ENCODE data around the gene PCDH9.

PCDH9 gene

GRCh38 chr13:66459143-66459542 is 771.0 kb downstream of the PCDH9 start:
- DNase-seq (ENCODE audit: low read depth), result no peak

- no peak for DNase-seq (ENCODE audit: low read depth)
Observed at GRCh38 chr13:66446413-66446812, 783.7 kb downstream of the PCDH9 start.

DNA sequence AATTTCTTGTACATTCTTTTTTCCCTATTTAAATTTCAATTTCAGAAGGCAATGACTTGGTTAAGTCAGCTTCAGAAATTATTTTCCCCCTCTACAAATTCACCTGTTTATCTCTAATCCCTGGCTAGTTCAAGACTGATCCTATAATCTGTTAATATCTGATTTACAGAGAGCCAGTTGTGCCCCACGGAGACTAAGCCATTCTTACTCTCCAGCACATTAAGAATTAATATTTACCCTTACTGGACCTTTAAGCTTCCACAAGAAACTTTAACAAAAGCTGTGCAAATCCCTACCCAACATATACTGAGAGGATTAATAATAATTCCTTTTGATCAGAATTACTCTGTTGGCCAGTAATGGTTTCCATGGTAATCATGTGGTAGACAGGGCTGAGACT is 786.2 kb downstream of the PCDH9 start:
- DNase-seq (ENCODE audit: low read depth), result no peak

DNA sequence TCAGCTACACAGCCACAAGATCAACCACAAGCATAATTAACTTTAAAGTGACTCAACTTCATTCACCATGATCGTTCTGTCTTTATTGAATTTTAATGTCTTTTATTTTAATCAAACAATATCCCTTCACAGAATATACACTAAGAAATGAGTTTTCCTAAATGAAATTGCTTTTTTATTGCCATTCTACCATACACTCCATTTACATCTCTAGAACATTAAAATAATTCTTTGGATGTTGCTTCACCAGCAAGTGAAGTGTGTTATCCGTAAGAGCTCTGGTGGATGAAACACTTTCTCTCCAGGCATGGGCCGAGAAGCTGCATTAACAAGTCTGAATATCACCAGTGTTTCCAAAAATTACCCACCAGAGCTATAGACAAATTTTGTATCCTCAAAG is 789.2 kb downstream of the PCDH9 start:
- no peak for DNase-seq (ENCODE audit: low read depth)

GRCh38 chr13:66430728-66431127 is 799.4 kb downstream of the PCDH9 start:
- no peak for DNase-seq (ENCODE audit: low read depth)

- no peak for DNase-seq (ENCODE audit: low read depth)
Observed at GRCh38 chr13:66430269-66430668, 799.9 kb downstream of the PCDH9 start.

DNA sequence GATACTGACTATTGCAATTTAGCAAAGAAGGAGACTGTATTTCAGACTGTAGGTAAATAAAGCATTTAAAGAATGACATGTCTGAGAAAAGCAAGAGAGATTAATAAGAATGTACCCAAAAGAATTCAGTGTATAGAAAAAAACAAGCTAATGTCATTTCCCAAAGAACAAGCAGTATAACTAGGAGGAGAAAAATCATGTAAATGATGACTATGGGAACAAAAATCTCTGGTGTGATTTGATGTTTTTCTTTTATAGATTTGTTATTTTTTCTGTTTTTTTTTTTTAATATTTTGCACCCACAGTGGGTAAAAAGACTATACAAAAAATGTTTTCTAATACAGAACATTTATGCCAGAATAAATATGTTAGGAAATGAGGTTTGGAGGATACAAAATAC is 801.0 kb downstream of the PCDH9 start:
- DNase-seq (ENCODE audit: low read depth), result no peak

- DNase-seq (ENCODE audit: low read depth), result no peak
Observed at GRCh38 chr13:66427458-66427861, 802.7 kb downstream of the PCDH9 start.

DNA sequence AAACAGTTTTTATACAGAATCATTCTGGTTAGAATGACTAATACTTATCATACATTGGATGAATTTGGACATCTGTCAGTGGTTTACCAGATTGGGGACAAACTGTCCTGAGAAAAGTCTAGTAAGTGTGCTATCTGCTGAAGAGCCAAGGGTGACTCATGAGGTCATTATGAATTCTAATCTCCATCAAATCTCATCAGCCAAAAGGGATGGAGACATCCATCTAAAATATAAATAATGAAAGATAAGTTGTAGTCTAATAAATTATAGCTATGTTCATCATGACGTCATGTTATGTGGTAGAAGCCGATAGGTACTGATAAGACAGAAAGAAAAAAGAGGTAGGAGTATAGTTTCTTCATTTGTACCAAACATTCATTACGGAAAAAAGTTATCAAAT is 804.4 kb downstream of the PCDH9 start:
- DNase-seq (ENCODE audit: low read depth), result no peak

GRCh38 chr13:66424422-66424821 is 805.7 kb downstream of the PCDH9 start:
- DNase-seq (ENCODE audit: low read depth), result no peak

DNA sequence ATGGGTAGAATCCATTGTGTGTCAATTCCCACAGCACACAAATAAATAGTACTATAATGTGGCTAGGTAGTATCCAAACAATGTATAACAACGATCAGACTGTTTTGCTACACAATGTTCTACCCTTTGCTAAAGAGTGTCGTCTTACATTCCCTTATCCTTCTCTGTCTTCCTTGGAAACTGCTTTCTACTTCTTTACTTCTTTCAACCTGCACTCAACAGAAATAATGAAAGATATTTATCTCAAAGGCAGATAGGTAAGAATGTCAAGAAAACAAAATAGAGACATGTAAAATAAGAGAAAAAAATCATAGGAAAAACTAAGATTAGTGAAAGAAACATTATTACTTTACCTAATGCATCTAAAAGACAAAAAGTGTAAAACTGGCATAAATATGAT is 814.7 kb downstream of the PCDH9 start:
- DNase-seq (ENCODE audit: low read depth), result no peak

GRCh38 chr13:66414066-66414800 is 815.9 kb downstream of the PCDH9 start:
- no peak for DNase-seq (ENCODE audit: low read depth)

GRCh38 chr13:66410314-66410713 is 819.8 kb downstream of the PCDH9 start:
- DNase-seq (ENCODE audit: low read depth), result no peak

DNA sequence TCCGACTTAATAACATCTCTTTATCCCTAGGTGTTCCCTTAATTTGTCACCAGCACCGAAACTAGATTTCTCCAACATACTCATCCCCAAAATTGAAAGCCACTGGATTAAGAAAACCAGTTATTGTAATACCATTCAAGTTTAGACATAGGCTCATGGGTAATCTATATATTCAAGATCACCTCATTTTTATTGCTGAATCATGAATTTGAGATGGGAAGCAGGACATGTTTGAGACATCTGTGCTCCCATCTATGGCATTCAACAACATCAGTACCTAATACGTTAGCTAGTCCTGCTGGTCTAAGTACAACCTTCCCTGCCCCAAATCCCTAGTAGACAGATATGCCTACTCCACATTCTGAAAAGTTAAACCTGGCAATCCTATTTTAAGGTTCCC is 820.6 kb downstream of the PCDH9 start:
- no peak for DNase-seq (ENCODE audit: low read depth)

DNA sequence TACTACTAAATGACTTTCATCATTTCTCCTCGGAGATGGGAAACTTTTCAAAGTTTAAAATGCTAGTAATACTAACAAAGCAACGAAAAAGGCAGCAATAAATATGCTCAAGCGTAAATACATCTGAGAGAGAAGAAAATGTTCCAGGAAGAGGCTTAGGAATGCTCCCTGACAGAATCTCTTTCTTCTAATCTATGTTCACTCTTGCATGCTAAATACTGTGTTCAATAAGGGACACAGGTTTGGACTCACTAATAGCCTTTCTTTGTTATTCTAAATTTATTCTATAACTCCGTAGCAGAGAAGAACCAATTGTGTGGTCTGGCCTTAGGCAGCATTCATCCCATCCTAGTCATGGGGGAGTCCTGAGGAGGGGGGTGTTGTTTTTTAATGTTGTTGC is 823.0 kb downstream of the PCDH9 start:
- DNase-seq (ENCODE audit: low read depth), result no peak

DNA sequence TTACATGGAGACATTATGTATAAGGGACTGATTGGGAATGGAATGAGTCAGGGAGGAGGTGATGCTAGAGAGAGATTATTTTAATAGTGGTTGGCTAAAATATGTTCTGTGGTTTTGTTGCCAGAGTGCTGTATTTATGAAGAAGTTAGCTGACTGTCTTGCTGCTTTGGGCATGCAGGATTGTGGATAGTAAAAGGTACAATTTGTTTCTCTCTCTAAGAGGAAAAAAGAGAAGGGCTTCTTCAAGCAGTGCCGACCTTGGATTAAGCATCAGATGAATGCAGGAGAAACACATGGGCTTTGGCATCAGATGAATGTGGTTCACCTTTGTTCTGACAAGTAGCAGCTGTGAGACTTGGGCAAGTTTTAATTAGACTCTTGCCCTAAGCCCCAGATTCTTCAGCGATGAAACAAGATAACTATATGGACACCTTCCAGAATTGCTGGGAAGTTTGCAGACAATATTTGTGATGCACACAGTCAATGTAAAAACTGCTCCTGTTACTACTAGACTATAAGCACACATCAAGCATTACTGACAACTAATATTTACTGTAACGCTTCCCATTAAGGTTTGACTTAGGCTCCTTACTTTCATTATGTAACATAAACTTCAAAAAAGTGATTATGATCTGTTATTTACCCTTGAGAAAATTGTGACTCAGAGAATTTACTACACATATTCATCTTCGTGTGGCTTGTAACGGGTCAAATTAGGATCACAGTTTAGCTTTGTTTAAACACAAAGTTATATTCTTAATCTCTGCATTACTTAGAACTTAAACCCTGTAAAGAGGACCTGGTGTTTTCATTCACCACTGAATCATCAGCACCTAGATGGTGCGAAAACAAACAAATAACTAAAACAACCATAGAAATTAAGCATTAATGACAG is 824.0 kb downstream of the PCDH9 start:
- no peak for DNase-seq (ENCODE audit: low read depth)

GRCh38 chr13:66402546-66402945 is 827.6 kb downstream of the PCDH9 start:
- no peak for DNase-seq (ENCODE audit: low read depth)

DNA sequence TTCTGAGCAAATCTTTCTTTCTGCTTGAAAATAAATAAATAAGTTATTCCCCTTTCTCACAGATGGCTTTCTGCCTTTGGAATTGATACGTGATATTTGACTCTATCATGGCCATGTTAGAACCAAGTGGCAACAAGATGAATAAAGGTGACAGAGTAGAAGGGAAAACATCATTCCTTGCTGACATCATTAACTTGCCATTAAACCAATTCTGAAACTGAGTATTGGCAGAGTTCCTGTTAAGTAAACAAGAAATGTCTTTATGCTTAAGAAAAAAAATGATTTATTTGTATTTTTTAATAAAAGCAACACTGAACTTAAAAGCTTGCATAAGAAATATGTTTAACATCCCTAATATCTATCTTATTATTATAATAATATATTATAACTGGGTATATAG is 828.1 kb downstream of the PCDH9 start:
- DNase-seq (ENCODE audit: low read depth), result no peak

DNA sequence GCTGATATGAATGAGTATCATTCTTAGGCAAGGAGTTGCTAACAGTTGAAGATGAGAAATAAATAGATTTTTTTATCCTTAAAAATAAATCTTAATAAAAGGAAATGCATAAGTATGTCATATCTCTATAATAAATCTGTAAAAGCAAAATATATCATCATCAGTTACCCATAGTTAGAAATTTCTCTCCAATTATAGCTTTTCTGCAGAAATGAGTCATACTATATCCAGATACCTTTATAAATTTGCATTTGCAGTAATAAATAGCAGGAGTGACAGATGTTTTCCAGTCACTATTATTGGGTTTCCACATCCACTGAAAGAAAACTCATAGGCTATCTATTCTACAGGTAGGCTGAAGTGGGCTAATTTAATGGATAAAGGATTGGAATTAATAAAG is 829.8 kb downstream of the PCDH9 start:
- DNase-seq (ENCODE audit: low read depth), result no peak

DNA sequence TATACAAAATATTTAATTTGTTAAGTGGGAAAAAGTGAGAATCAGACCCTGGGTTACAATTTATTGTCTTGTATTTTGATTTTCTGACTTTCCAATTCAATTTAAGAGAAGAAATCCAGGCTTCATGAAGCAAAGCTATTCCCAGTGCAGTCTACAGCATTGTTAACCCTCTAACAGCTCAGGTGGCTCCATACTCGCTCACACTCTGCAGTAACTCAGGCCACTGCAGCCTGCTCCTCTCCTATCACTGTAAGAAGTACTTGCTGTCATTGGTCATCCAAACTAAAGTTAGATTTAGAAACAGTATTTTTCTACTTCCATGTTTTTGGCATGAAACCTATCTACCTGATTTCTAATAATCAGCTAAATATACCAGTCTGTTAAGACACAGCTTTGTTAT is 830.3 kb downstream of the PCDH9 start:
- DNase-seq (ENCODE audit: low read depth), result no peak

DNA sequence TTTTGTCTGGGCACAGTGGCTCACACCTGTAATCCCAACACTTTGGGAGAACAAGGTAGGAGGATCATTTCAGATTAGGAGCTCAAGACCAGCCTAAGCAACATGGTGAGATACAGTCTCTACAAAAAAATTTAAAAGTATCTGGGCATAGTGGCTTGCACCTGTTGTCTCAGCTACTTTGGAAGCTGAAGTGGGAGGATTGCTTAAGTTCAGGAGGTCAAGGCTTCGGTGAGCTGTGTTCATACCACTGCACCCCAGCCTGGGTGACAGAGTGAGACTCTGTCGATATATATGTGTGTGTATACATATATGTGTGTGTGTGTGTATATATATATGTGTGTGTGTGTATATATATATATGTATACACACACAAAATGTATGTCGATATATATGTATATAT is 833.0 kb downstream of the PCDH9 start:
- DNase-seq (ENCODE audit: low read depth), result no peak

GRCh38 chr13:66391322-66391721 is 838.8 kb downstream of the PCDH9 start:
- no peak for DNase-seq (ENCODE audit: low read depth)

- DNase-seq (ENCODE audit: low read depth), result no peak
Observed at GRCh38 chr13:66378894-66379293, 851.2 kb downstream of the PCDH9 start.

- DNase-seq (ENCODE audit: low read depth), result no peak
Observed at GRCh38 chr13:66377569-66377968, 852.6 kb downstream of the PCDH9 start.

Measured in T-helper 22 cell (primary cell).